ENCODE measurements around the gene PACS2. TPM values are rescaled to one million over a fixed set of nuclear protein-coding genes. Genes with fewer than 3 reads are reported as not detected.

Gene PACS2
- total and polyA plus RNA-seq, 4 donors: 5.1 to 21.9 (median 9.8) TPM

DNA sequence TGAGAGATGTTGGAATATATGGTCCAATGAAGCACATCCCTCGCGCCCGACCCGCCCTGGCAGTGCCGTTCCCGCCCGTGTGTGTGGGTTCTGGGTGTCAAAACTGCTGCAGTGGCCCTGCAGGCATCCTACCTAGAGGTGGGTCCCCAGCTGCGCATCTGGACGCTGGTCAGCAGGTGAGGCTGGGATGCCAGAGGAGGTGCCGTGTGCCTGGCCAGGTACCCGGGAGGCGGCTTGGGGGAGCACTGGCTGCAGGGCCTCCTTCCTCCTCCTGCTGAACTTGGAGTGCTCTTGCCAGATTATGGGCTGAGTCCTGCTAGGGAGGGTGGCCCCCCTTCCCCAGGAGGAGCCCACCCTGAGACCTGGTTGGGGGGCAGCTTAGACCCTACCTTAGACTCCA is 110.3 kb downstream of the PACS2 start:
- no peak overlapping the region for H3K4me3 ChIP-seq (ENCODE audit: low read depth in 1 of 3, low read length in 3 of 3)
- H3K36me3 ChIP-seq (ENCODE audit: control insufficient read depth in 4 of 4, insufficient read depth in 3 of 4, low read depth in 1 of 4, low read length in 3 of 4): peaks cover 0 to 6% (median 2%) of the 10 kb centered on the region in 4 donors
- H3K4me1 ChIP-seq (ENCODE audit: control insufficient read depth in 4 of 4, insufficient read depth in 4 of 4, low read length in 3 of 4): peaks cover 12 to 29% (median 19%) of the 10 kb centered on the region in 4 donors
- H3K27ac ChIP-seq (ENCODE audit: low read depth in 1 of 2, low read length in 2 of 2): no peak overlapping the region
- DNase-seq (ENCODE audit: low spot score): no peak
- no peaks in the 10 kb centered on the region for H3K27me3 ChIP-seq (ENCODE audit: control insufficient read depth in 4 of 4, insufficient read depth in 4 of 4, low read length in 3 of 4)
- H3K9me3 ChIP-seq (ENCODE audit: control insufficient read depth in 4 of 4, low read length in 3 of 4): no peaks in the 10 kb centered on the region
- TF ChIP-seq, protein P1, sequence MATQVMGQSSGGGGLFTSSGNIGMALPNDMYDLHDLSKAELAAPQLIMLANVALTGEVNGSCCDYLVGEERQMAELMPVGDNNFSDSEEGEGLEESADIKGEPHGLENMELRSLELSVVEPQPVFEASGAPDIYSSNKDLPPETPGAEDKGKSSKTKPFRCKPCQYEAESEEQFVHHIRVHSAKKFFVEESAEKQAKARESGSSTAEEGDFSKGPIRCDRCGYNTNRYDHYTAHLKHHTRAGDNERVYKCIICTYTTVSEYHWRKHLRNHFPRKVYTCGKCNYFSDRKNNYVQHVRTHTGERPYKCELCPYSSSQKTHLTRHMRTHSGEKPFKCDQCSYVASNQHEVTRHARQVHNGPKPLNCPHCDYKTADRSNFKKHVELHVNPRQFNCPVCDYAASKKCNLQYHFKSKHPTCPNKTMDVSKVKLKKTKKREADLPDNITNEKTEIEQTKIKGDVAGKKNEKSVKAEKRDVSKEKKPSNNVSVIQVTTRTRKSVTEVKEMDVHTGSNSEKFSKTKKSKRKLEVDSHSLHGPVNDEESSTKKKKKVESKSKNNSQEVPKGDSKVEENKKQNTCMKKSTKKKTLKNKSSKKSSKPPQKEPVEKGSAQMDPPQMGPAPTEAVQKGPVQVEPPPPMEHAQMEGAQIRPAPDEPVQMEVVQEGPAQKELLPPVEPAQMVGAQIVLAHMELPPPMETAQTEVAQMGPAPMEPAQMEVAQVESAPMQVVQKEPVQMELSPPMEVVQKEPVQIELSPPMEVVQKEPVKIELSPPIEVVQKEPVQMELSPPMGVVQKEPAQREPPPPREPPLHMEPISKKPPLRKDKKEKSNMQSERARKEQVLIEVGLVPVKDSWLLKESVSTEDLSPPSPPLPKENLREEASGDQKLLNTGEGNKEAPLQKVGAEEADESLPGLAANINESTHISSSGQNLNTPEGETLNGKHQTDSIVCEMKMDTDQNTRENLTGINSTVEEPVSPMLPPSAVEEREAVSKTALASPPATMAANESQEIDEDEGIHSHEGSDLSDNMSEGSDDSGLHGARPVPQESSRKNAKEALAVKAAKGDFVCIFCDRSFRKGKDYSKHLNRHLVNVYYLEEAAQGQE (IDR thresholded peaks at IDR 0.05): no peak
- TF ChIP-seq RAD21 (IDR thresholded peaks at IDR 0.05): no peak
- no peak for TF ChIP-seq HNF4A (conservative IDR thresholded peaks at IDR 0.05)
- TF ChIP-seq GABPA (IDR thresholded peaks at IDR 0.05 in 1 of 2, conservative IDR thresholded peaks at IDR 0.05 in 1 of 2): no peak
- TF ChIP-seq, protein P2, sequence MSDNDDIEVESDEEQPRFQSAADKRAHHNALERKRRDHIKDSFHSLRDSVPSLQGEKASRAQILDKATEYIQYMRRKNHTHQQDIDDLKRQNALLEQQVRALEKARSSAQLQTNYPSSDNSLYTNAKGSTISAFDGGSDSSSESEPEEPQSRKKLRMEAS (IDR thresholded peaks at IDR 0.05): no peak
- TF ChIP-seq, protein P3, sequence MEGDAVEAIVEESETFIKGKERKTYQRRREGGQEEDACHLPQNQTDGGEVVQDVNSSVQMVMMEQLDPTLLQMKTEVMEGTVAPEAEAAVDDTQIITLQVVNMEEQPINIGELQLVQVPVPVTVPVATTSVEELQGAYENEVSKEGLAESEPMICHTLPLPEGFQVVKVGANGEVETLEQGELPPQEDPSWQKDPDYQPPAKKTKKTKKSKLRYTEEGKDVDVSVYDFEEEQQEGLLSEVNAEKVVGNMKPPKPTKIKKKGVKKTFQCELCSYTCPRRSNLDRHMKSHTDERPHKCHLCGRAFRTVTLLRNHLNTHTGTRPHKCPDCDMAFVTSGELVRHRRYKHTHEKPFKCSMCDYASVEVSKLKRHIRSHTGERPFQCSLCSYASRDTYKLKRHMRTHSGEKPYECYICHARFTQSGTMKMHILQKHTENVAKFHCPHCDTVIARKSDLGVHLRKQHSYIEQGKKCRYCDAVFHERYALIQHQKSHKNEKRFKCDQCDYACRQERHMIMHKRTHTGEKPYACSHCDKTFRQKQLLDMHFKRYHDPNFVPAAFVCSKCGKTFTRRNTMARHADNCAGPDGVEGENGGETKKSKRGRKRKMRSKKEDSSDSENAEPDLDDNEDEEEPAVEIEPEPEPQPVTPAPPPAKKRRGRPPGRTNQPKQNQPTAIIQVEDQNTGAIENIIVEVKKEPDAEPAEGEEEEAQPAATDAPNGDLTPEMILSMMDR (IDR thresholded peaks at IDR 0.05; ENCODE audit: low read depth, low read length, missing input control): no peak
- TF ChIP-seq, protein P4, sequence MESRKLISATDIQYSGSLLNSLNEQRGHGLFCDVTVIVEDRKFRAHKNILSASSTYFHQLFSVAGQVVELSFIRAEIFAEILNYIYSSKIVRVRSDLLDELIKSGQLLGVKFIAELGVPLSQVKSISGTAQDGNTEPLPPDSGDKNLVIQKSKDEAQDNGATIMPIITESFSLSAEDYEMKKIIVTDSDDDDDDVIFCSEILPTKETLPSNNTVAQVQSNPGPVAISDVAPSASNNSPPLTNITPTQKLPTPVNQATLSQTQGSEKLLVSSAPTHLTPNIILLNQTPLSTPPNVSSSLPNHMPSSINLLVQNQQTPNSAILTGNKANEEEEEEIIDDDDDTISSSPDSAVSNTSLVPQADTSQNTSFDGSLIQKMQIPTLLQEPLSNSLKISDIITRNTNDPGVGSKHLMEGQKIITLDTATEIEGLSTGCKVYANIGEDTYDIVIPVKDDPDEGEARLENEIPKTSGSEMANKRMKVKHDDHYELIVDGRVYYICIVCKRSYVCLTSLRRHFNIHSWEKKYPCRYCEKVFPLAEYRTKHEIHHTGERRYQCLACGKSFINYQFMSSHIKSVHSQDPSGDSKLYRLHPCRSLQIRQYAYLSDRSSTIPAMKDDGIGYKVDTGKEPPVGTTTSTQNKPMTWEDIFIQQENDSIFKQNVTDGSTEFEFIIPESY (IDR thresholded peaks at IDR 0.05): no peak
- TF ChIP-seq, protein P5, sequence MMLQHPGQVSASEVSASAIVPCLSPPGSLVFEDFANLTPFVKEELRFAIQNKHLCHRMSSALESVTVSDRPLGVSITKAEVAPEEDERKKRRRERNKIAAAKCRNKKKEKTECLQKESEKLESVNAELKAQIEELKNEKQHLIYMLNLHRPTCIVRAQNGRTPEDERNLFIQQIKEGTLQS (IDR thresholded peaks at IDR 0.05): no peak
- no peak for TF ChIP-seq EGR1 (IDR thresholded peaks at IDR 0.05; ENCODE audit: low read depth in 2 of 2)
- TF ChIP-seq RXRA (IDR thresholded peaks at IDR 0.05): no peak
- TF ChIP-seq HNF4G (IDR thresholded peaks at IDR 0.05): no peak
- TF ChIP-seq FOXA2 (IDR thresholded peaks at IDR 0.05): no peak
- no peak for TF ChIP-seq FOXA1 (IDR thresholded peaks at IDR 0.05)
- no peak for TF ChIP-seq NR2F2 (IDR thresholded peaks at IDR 0.05)
- TF ChIP-seq TAF1 (conservative IDR thresholded peaks at IDR 0.05): no peak
- H3K9ac ChIP-seq (ENCODE audit: low read depth in 1 of 2, low read length in 2 of 2): no peak overlapping the region
- 97% methylated on average over 12 of the region's 12 CpGs for WGBS

DNA sequence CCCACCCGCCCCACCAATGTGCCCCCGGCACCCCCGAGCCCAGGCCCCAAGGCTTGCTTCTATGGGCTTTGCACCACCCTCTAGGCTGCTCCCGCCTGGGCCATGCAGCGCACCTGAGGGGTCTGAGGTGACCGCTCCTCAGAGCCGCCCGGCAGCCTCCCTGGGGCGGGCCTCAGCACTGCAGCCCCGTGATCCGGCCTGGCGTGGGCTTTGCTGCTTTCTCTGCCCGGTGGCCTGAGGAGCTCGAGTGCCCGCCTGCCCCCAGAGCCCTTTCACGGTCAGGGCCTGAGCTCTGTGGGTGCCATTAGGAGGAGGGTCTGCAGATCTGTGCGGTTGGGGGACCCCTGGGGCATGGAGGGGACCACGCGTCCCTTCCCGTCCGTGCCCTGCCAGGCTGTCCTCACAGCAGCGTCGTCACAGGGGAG is 111.3 kb downstream of the PACS2 start:
- no peak for DNase-seq (ENCODE audit: low spot score)
- TF ChIP-seq RAD21 (IDR thresholded peaks at IDR 0.05) (no peak), TAF1 (conservative IDR thresholded peaks at IDR 0.05) (no peak), FOXA1 (IDR thresholded peaks at IDR 0.05) (no peak), HNF4A (conservative IDR thresholded peaks at IDR 0.05) (no peak), SP1 (IDR thresholded peaks at IDR 0.05) (no peak), JUND (IDR thresholded peaks at IDR 0.05) (no peak), YY1 (IDR thresholded peaks at IDR 0.05) (no peak), EGR1 (IDR thresholded peaks at IDR 0.05; ENCODE audit: low read depth in 2 of 2) (no peak), RXRA (IDR thresholded peaks at IDR 0.05) (no peak), HNF4G (IDR thresholded peaks at IDR 0.05) (no peak), NR2F2 (IDR thresholded peaks at IDR 0.05) (no peak)
- TF ChIP-seq, protein P1 (IDR thresholded peaks at IDR 0.05): no peak
- TF ChIP-seq, protein P2 (IDR thresholded peaks at IDR 0.05): no peak

More for the DNA sequence above, 111.3 kb downstream of the PACS2 start:
- H3K36me3 ChIP-seq (ENCODE audit: control insufficient read depth in 4 of 4, insufficient read depth in 3 of 4, low read depth in 1 of 4, low read length in 3 of 4): peaks cover 0 to 6% (median 2%) of the 10 kb centered on the region in 4 donors
- H3K9ac ChIP-seq (ENCODE audit: low read depth in 1 of 2, low read length in 2 of 2): no peak overlapping the region
- WGBS: 93% methylated on average over 23 of the region's 23 CpGs
- no peaks in the 10 kb centered on the region for H3K9me3 ChIP-seq (ENCODE audit: control insufficient read depth in 4 of 4, low read length in 3 of 4)
- no peak overlapping the region for H3K4me3 ChIP-seq (ENCODE audit: low read depth in 1 of 3, low read length in 3 of 3)
- peaks cover 12 to 25% (median 17%) of the 10 kb centered on the region in 4 donors for H3K4me1 ChIP-seq (ENCODE audit: control insufficient read depth in 4 of 4, insufficient read depth in 4 of 4, low read length in 3 of 4)
- H3K27me3 ChIP-seq (ENCODE audit: control insufficient read depth in 4 of 4, insufficient read depth in 4 of 4, low read length in 3 of 4): no peaks in the 10 kb centered on the region
- no peak overlapping the region for H3K27ac ChIP-seq (ENCODE audit: low read depth in 1 of 2, low read length in 2 of 2)
